GM12872 (cell line): ENCODE data around the gene KCNQ4.

Experiments used
- TF ChIP-seq, protein P1 (sequence below): IDR thresholded peaks from 3 replicates; pipeline ENCODE4 v1.5.1; 2011; ENCODE audit warnings: low read depth, mild to moderate bottlenecking, low read length, moderate library complexity; ENCODE audit not compliant: insufficient read depth

The KCNQ4 gene

DNA sequence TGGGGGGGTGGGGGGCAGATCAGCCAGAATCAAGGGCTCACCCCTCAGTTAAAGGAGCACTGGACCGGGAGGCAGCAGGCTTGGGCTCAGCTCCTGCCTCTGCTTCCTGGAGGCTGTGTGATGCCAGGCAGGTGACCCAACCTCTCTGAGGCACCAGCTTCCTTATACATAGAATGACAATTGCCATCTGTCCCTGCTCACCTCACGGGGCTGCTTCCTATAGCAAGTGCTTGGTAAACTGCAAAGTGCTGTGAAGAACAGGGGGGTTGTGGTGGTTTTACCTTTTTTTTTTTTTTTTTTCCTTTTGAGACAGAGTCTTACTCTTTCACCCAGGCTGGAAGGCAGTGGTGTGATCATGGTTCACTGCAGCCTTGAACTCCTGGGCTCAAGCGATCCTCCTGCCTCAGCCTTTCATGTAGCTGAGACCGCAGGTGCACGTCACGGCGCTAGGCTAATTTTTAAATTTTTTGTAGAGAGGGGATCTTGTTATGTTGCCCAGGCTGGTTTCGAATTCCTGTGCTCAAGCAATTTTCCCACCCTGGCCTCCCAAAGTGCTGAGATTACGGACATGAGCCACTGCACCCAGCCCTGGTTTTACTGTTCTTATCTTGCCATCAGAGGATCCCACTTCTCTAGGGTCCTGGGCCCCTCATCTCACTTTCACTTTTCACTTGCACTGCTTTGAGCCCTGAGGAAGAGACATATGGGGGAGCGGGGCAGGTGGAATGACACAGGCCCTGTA, 11.6 kb downstream of the KCNQ4 start:
- TF ChIP-seq, protein P1, sequence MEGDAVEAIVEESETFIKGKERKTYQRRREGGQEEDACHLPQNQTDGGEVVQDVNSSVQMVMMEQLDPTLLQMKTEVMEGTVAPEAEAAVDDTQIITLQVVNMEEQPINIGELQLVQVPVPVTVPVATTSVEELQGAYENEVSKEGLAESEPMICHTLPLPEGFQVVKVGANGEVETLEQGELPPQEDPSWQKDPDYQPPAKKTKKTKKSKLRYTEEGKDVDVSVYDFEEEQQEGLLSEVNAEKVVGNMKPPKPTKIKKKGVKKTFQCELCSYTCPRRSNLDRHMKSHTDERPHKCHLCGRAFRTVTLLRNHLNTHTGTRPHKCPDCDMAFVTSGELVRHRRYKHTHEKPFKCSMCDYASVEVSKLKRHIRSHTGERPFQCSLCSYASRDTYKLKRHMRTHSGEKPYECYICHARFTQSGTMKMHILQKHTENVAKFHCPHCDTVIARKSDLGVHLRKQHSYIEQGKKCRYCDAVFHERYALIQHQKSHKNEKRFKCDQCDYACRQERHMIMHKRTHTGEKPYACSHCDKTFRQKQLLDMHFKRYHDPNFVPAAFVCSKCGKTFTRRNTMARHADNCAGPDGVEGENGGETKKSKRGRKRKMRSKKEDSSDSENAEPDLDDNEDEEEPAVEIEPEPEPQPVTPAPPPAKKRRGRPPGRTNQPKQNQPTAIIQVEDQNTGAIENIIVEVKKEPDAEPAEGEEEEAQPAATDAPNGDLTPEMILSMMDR, result no peak

DNA sequence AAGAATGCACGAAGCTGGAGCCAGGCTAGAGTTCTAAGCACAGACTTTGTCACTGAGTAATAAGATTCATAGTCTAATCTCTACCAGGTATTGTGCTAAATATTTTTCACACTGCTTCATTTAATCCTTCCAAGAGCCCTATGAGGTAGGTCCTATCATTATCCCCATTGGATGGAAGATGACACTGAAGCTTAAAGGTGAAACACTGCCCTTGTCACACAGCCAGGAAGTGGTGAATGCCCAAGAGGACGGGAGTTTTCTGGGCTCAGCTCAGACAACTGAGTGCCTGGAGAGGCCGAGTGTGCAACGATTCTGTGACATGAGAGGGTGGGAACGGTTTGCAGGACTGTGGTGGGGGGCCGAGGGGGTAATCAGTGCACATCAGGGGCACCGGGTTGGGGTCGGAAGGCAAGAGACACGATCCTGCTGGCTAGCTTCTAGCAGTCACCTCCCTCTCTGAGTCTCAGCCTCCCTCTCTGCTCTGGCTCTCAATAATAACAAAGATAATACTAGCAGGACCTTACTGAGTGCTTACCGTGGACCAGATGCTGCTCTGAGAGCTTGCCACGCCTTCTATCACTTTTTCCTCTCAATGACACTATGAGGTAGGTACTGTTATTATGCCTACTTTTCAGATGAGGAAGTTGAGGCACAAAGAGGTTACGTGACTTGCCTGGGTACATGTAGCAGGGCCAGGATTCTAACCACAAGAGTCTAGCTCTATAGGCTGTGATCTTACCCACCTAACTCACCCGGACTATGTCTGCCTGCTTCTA, 12.4 kb downstream of the KCNQ4 start:
- TF ChIP-seq, protein P1, result no peak

DNA sequence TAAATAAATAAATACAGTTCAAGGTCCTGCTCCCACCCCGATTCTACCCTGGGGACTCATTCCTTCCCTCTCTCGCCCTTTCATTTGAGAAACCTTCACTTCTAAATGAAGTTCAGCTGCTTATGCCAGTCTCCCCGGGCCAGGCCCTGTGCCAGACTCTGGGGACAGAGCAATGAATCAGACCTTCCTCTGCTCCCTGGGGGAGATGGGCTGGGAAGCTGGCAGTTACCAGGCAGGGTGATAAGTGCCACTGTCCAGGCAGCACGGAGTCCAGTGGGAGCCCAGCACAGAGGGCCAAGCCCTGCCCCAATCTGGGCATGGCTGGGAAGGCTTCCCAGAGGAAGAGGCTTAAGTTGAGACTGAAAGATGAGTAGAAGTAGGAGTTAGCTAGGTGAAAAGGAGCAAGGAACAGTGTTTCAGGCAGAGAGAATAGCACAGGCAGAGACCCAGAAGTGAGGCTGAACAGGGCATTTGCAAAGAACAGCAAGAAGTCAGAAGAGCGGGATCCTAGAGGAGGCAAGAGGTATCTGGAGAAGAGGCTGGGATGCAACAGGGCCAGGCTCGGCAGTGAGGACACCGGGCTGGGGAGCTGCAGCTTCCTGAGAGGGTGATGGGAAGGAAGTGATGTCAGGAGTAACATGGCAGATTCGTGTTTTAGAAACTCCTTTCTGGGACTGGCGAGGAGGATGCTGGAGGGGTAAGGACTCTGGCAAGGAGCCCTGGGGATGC, 13.5 kb downstream of the KCNQ4 start:
- TF ChIP-seq, protein P1, result no peak

DNA sequence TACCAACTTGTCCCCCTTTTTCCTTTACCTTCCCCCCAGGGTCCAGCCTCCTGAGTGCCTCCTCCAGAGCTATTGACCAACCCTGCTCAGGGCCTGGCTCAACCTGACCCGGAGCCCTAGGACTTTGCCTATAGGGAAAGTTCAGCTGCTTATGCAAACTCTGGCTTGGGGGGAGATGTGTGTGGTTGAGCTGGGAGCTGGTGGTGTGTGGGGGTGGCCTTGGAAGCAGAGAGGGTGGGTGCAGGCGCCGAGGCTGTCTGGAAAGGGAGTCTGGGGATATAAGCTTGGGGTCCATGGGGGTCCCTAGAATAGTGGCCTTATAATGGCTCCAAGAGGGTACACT, 14.1 kb downstream of the KCNQ4 start:
- TF ChIP-seq, protein P1, result no peak

DNA sequence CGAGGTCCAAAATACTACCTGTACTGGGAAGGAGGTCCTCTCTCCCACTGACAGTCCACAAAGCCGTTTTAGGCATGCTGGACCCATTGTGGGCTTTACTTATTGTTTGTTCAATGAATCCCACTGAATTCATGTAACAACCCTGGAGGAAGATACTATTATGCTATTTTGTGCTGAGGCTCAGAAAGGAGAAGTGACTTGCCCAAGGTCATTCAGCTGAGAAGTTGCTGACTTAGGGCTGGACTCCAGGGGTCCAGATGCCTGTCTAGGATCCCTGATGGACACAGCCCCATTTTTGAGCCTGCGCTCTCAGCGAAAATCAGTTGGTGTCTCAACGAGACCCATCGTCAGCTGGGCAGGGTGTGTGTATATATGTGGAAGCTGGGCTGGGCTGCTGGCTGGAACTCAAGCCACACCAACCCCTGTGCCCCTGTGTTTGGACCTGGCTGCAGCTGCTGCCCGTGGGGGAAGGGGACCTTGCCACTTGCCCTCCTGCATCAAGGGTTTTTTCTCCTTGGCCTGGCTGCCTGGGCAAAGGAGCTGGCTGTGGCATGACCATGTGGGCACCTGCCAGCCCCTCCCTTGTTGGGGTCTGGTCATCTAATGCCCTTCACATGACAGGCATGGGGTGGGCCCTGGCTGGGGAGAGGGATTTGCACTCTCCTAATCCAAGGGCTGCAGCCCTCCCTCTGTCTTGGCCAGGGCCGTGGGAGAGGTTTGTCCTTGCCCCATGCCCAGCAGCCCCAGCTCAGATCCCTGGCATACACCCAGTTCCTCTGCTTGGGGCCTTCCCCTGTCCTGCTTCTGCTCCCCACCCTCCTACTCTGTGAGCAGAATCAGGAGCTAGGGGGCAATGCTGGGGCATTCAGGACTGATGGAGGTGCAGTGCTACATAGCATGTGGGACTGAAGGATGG, 15.0 kb downstream of the KCNQ4 start:
- TF ChIP-seq, protein P1, result no peak

DNA sequence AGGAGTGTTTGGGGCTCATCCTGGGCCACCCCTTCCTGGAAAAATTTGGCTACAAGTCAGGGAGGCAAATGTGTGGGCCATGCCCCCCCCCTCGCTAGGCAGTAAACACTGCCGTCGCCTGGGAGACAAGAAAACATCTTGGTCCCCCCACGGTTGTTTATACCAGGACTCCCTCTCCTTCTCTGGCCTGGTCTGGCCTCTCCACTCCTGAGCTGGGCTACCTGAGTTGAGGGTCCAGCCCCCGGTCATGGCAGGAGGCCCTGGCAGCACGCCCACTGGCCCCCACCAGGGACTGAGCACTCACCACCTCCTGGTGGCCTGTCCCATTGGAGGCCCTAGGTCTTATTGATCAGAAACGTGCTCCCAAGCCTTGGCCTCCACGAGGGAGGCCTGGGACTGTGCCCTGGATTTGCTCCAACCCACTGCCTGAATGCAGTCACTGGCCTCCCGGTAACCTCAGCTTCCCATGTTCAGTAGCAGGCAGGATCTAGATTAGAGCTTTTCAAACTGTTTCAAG, 15.8 kb downstream of the KCNQ4 start:
- TF ChIP-seq, protein P1, result no peak
